NOMO-1 (cell line): ENCODE data around the gene TAB2.
"Not testable (repeated sequence)": the region's sequence is repeated elsewhere in the genome, so short reads cannot be mapped to it uniquely, and the experiment has no call there.

Experiments
- DNase-seq, 2 experiments: peaks; one replicate each; lab custom pipeline; 2025; ENCODE audit not compliant: unreplicated experiment in 2 of 2; lab: John Stamatoyannopoulos, UW

The TAB2 gene

GRCh38 chr6:149455031-149455732 lies 137.7 kb downstream of the TAB2 start:
- no peak for DNase-seq

GRCh38 chr6:149456311-149457021 lies 139.0 kb downstream of the TAB2 start:
- DNase-seq = no peak

- no peak for DNase-seq
These were observed 139.9 kb downstream of the TAB2 start for GRCh38 chr6:149457316-149457884.

- DNase-seq = no peak
These were observed 140.7 kb downstream of the TAB2 start for GRCh38 chr6:149458196-149458595.

DNA sequence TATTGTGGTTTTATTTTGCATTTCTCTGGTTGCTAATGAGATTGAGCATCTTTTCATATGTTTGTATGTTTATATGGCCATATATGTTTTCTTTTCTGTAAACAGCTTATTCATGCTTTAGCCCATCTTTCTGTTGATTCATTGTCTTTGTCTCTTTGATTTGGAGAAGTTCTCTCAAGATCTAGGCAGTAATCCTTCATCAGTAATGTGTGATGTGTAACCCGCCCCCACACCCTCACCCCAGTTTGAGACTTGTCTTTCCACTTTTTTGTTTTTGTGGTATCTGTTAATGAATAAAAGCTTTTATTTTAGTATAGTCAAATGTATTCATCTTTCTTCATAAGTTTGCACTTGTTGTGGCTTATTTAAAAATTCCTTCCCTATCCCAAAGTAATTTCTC lies 141.3 kb downstream of the TAB2 start:
- no peak for DNase-seq

GRCh38 chr6:149459761-149460160 lies 142.2 kb downstream of the TAB2 start:
- DNase-seq = no peak

- not testable (repeated sequence) for DNase-seq
These were observed 142.7 kb downstream of the TAB2 start for GRCh38 chr6:149460249-149460648.
